ENCODE results near the gene MAGEA4. TPM values are rescaled to one million over a fixed set of nuclear protein-coding genes. Genes with fewer than 3 reads are reported as not detected.

The MAGEA4 gene, protein sequence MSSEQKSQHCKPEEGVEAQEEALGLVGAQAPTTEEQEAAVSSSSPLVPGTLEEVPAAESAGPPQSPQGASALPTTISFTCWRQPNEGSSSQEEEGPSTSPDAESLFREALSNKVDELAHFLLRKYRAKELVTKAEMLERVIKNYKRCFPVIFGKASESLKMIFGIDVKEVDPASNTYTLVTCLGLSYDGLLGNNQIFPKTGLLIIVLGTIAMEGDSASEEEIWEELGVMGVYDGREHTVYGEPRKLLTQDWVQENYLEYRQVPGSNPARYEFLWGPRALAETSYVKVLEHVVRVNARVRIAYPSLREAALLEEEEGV
- 0.04 TPM in 1 of 2 replicates, not detected in the other for polyA plus RNA-seq (2013)

DNA sequence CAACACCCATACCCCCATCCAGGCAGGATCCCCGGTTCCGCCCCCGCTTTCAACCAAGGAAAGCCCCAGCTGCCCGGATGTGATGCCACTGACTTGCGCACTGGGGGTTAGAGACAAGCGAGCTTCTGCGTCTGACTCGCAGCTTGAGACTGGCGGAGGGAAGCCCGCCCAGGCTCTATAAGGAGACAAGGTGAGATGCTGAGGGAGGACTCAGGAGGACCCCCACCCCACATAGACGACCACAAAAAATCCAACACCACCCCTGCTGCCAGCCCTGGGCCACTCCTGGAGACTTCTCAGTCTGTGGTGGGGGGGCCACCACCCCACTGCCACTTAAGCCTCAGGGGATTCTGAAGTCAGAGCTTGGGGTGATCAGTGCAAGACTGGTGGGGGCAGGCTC is at the start of gene MAGEA4:
TSS of gene MAGEA4 (plus strand) at position 110 of the 400 bp plus-strand sequence. CDS start 10,776 bp downstream, outside the sequence.
- H3K79me1 ChIP-seq (ENCODE audit: low read length) = no peaks in the 10 kb centered on the region
- DNase-seq = peak; percentile 9 to 23
- H2BK120ac ChIP-seq (ENCODE audit: insufficient read depth, low read length, poor library complexity) = no peak within 1 kb of the TSS
- no peak within 1 kb of the TSS for H3K4me2 ChIP-seq (ENCODE audit: low read length)
- H3K4me1 ChIP-seq (ENCODE audit: control insufficient read depth in 1 of 2, insufficient read depth in 2 of 2, low read length in 2 of 2) = no peaks in the 10 kb centered on the region
- H3K27ac ChIP-seq (ENCODE audit: low read depth, low read length) = no peak within 1 kb of the TSS
- H4K91ac ChIP-seq (ENCODE audit: low read depth, low read length) = no peak within 1 kb of the TSS
- H3K23ac ChIP-seq (ENCODE audit: low read length) = no peak within 1 kb of the TSS
- no peak within 1 kb of the TSS for H2BK12ac ChIP-seq (ENCODE audit: low read length)
- H3K79me2 ChIP-seq (ENCODE audit: control insufficient read depth, insufficient read depth, low read length, poor library complexity) = no peaks in the 10 kb centered on the region
- no peak within 1 kb of the TSS for H4K12ac ChIP-seq (ENCODE audit: low read depth, low read length)
- no peak within 1 kb of the TSS for H2AK5ac ChIP-seq (ENCODE audit: low read length)
- H2BK5ac ChIP-seq (ENCODE audit: low read depth, low read length, poor library complexity) = no peak within 1 kb of the TSS
- H3K36me3 ChIP-seq (ENCODE audit: control insufficient read depth in 1 of 2, insufficient read depth in 2 of 2, low read length in 2 of 2) = no peaks in the 10 kb centered on the region
- no peaks in the 10 kb centered on the region for H3K27me3 ChIP-seq (ENCODE audit: insufficient read depth, low read length)
- H3K9ac ChIP-seq (ENCODE audit: low read length) = no peak within 1 kb of the TSS
- no peak within 1 kb of the TSS for H3K18ac ChIP-seq (ENCODE audit: low read length)
- H3K4ac ChIP-seq (ENCODE audit: low read depth, low read length) = no peak within 1 kb of the TSS
- H4K8ac ChIP-seq (ENCODE audit: low read depth, low read length) = no peak within 1 kb of the TSS
- no peak within 1 kb of the TSS for H3K4me3 ChIP-seq (ENCODE audit: low read depth, low read length)
- no CpG with 5 or more reads among the region's 11 CpGs for WGBS (ENCODE audit: extremely low coverage, insufficient coverage, insufficient read length)
- no peak within 1 kb of the TSS for H2AFZ ChIP-seq (ENCODE audit: insufficient read depth, low read length, poor library complexity)
- H3K14ac ChIP-seq (ENCODE audit: low read length) = no peak within 1 kb of the TSS
- H3K9me3 ChIP-seq (ENCODE audit: insufficient read depth, low read depth, low read length) = no peaks in the 10 kb centered on the region

DNA sequence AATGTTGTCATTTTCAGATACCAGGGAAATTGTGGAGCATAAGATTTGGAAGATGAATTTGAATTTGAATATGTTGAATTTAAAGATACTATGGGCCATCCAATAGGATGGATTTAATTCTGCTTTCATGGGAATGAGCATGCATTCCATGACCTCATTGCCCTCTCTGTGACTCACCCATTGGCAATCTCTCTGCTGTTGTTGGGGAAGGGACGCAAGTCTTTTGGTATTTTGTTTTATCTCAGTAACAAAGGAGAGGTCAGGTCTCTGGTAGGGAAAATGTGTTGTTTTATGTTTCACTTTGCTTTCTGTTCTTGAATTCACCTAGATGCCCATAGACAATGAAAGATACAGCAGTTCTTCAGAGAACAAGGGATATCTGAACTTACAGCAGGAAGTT is 42.1 kb upstream of the MAGEA4 start:
- Histone ChIP-seq H3K18ac (ENCODE audit: low read length) (no peak overlapping the region), H3K14ac (ENCODE audit: low read length) (no peak overlapping the region), H3K4me1 (ENCODE audit: control insufficient read depth in 1 of 2, insufficient read depth in 2 of 2, low read length in 2 of 2) (peaks cover 0 to 4% of the 10 kb centered on the region in 2 experiments), H3K36me3 (ENCODE audit: control insufficient read depth in 1 of 2, insufficient read depth in 2 of 2, low read length in 2 of 2) (no peaks in the 10 kb centered on the region), H3K79me2 (ENCODE audit: control insufficient read depth, insufficient read depth, low read length, poor library complexity) (no peaks in the 10 kb centered on the region), H3K9me3 (ENCODE audit: insufficient read depth, low read depth, low read length) (no peaks in the 10 kb centered on the region), H3K27ac (ENCODE audit: low read depth, low read length) (peak overlapping the region; percentile 41), H3K27me3 (ENCODE audit: insufficient read depth, low read length) (no peaks in the 10 kb centered on the region), H2BK12ac (ENCODE audit: low read length) (no peak overlapping the region), H3K9ac (ENCODE audit: low read length) (no peak overlapping the region), H2BK120ac (ENCODE audit: insufficient read depth, low read length, poor library complexity) (no peak overlapping the region), H3K4ac (ENCODE audit: low read depth, low read length) (no peak overlapping the region), H4K12ac (ENCODE audit: low read depth, low read length) (no peak overlapping the region), H3K4me2 (ENCODE audit: low read length) (no peak overlapping the region), H3K4me3 (ENCODE audit: low read depth, low read length) (no peak overlapping the region), H2BK5ac (ENCODE audit: low read depth, low read length, poor library complexity) (no peak overlapping the region), H4K8ac (ENCODE audit: low read depth, low read length) (no peak overlapping the region), H3K23ac (ENCODE audit: low read length) (no peak overlapping the region), H2AFZ (ENCODE audit: insufficient read depth, low read length, poor library complexity) (no peak overlapping the region), H2AK5ac (ENCODE audit: low read length) (no peak overlapping the region), H4K91ac (ENCODE audit: low read depth, low read length) (no peak overlapping the region), H3K79me1 (ENCODE audit: low read length) (no peaks in the 10 kb centered on the region)
- WGBS (ENCODE audit: extremely low coverage, insufficient coverage, insufficient read length) = no CpG with 5 or more reads among the region's 1 CpG
- DNase-seq = peak; percentile 35 to 36

DNA sequence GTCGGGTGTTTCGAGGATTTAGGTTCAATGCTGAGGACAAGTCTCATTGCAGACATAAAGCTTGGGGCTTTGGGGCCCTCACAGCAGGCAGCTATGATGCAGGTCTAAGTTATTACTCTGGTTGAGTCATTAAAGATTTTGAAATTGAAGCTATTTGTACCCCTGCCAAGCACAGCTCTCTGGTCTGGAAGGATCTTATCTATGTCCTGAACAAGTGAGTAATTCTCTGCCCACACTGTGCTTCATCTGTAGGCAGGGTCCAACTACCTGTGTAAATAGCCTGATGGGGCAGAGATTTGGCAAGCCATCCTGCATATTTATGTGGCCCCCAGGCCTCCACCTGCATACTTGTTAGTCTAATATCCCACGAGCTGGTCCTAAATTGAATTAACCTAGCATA is 41.4 kb upstream of the MAGEA4 start:
- Histone ChIP-seq H4K8ac (ENCODE audit: low read depth, low read length) (no peak overlapping the region), H2BK120ac (ENCODE audit: insufficient read depth, low read length, poor library complexity) (no peak overlapping the region), H3K23ac (ENCODE audit: low read length) (no peak overlapping the region), H4K91ac (ENCODE audit: low read depth, low read length) (no peak overlapping the region), H3K79me2 (ENCODE audit: control insufficient read depth, insufficient read depth, low read length, poor library complexity) (no peaks in the 10 kb centered on the region), H3K27me3 (ENCODE audit: insufficient read depth, low read length) (no peaks in the 10 kb centered on the region), H3K4me1 (ENCODE audit: control insufficient read depth in 1 of 2, insufficient read depth in 2 of 2, low read length in 2 of 2) (peaks cover 0 to 4% of the 10 kb centered on the region in 2 experiments), H3K36me3 (ENCODE audit: control insufficient read depth in 1 of 2, insufficient read depth in 2 of 2, low read length in 2 of 2) (no peaks in the 10 kb centered on the region), H4K12ac (ENCODE audit: low read depth, low read length) (no peak overlapping the region), H3K18ac (ENCODE audit: low read length) (no peak overlapping the region), H3K14ac (ENCODE audit: low read length) (no peak overlapping the region), H3K79me1 (ENCODE audit: low read length) (no peaks in the 10 kb centered on the region), H3K27ac (ENCODE audit: low read depth, low read length) (no peak overlapping the region), H3K4me3 (ENCODE audit: low read depth, low read length) (no peak overlapping the region), H3K4me2 (ENCODE audit: low read length) (no peak overlapping the region), H3K4ac (ENCODE audit: low read depth, low read length) (no peak overlapping the region), H2BK5ac (ENCODE audit: low read depth, low read length, poor library complexity) (no peak overlapping the region), H2BK12ac (ENCODE audit: low read length) (no peak overlapping the region), H2AK5ac (ENCODE audit: low read length) (no peak overlapping the region), H3K9ac (ENCODE audit: low read length) (no peak overlapping the region), H2AFZ (ENCODE audit: insufficient read depth, low read length, poor library complexity) (no peak overlapping the region), H3K9me3 (ENCODE audit: insufficient read depth, low read depth, low read length) (no peaks in the 10 kb centered on the region)
- WGBS (ENCODE audit: extremely low coverage, insufficient coverage, insufficient read length) = no CpG with 5 or more reads among the region's 3 CpGs
- DNase-seq = peak; percentile 25 to 37

DNA sequence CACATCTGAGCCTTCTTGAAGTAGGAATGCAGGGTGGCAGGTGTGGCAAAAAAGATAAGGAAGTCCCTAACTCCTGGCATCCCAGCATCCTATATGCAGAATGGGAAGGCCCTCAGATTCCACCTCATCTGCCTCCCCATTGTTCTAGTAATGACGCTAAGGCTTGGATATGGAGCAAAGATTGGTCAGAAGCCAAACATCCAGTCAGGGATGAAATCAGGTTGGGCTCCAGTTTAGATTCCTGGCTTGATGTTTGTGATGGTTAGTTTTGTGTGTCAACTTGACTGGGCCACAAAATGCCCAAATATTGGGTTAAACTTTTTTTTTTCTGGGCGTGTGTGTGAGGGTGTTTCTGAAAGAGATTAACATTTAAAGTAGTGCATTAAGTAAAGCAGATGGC is 39.6 kb upstream of the MAGEA4 start:
- Histone ChIP-seq H4K91ac (ENCODE audit: low read depth, low read length) (no peak overlapping the region), H3K4me2 (ENCODE audit: low read length) (no peak overlapping the region), H3K9me3 (ENCODE audit: insufficient read depth, low read depth, low read length) (no peaks in the 10 kb centered on the region), H3K79me2 (ENCODE audit: control insufficient read depth, insufficient read depth, low read length, poor library complexity) (no peaks in the 10 kb centered on the region), H3K23ac (ENCODE audit: low read length) (no peak overlapping the region), H3K14ac (ENCODE audit: low read length) (no peak overlapping the region), H3K4ac (ENCODE audit: low read depth, low read length) (no peak overlapping the region), H2BK120ac (ENCODE audit: insufficient read depth, low read length, poor library complexity) (no peak overlapping the region), H4K8ac (ENCODE audit: low read depth, low read length) (no peak overlapping the region), H3K79me1 (ENCODE audit: low read length) (no peaks in the 10 kb centered on the region), H2AFZ (ENCODE audit: insufficient read depth, low read length, poor library complexity) (no peak overlapping the region), H3K27me3 (ENCODE audit: insufficient read depth, low read length) (no peaks in the 10 kb centered on the region), H2BK5ac (ENCODE audit: low read depth, low read length, poor library complexity) (no peak overlapping the region), H3K9ac (ENCODE audit: low read length) (no peak overlapping the region), H3K4me3 (ENCODE audit: low read depth, low read length) (no peak overlapping the region), H2AK5ac (ENCODE audit: low read length) (no peak overlapping the region), H3K18ac (ENCODE audit: low read length) (no peak overlapping the region), H4K12ac (ENCODE audit: low read depth, low read length) (no peak overlapping the region), H2BK12ac (ENCODE audit: low read length) (no peak overlapping the region), H3K27ac (ENCODE audit: low read depth, low read length) (no peak overlapping the region), H3K36me3 (ENCODE audit: control insufficient read depth in 1 of 2, insufficient read depth in 2 of 2, low read length in 2 of 2) (no peaks in the 10 kb centered on the region), H3K4me1 (ENCODE audit: control insufficient read depth in 1 of 2, insufficient read depth in 2 of 2, low read length in 2 of 2) (peaks cover 0 to 4% of the 10 kb centered on the region in 2 experiments)
- no peak for DNase-seq
- no CpG with 5 or more reads among the region's 2 CpGs for WGBS (ENCODE audit: extremely low coverage, insufficient coverage, insufficient read length)
